Measurements from ENCODE around the gene HNRNPA2B1.

DNA sequence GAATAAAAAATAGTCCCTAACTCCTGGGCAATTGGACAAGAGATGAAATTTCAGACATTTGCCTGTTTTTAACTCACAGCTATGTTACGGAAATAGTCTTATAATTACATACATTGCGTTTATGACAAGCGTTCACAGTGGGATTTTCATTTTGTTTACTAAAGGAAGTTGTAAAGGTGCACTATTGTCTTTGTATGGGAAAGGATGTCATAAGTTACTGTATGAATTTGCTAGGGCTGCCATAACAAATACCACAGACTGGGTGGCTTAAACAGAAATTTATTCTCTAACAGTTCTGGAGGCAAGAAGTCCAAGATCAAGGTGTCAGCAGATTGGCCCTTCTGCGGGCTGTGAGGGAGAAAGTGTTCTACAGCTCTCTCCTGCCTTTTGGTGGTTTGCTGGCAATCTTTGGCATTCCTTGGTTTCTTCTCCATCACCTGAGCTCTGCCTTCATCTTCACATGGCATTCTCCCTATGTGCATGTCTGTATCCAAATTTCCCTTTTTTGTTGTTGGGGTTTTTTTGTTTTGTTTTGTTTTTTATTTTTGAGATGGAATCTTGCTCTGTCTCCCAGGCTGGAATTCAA is 42.9 kb downstream of the HNRNPA2B1 start:
- TF ChIP-seq CTCF (IDR thresholded peaks at IDR 0.05), result no peak
- TF ChIP-seq POLR2AphosphoS5 (IDR thresholded peaks at IDR 0.05), result no peak
- no peak for TF ChIP-seq POLR2A (IDR thresholded peaks at IDR 0.05)

Data from prostate gland (tissue), 2 donors.